AG20443 (cell line): ENCODE data around the gene AKR1C2.
"Not testable (repeated sequence)": the region's sequence is repeated elsewhere in the genome, so short reads cannot be mapped to it uniquely, and the experiment has no call there.

Experiments
- DNase-seq: peaks from one replicate; pipeline ENCODE4 v3.0.0; 2012; ENCODE audit warnings: low spot score, mixed read lengths

Gene AKR1C2

DNA sequence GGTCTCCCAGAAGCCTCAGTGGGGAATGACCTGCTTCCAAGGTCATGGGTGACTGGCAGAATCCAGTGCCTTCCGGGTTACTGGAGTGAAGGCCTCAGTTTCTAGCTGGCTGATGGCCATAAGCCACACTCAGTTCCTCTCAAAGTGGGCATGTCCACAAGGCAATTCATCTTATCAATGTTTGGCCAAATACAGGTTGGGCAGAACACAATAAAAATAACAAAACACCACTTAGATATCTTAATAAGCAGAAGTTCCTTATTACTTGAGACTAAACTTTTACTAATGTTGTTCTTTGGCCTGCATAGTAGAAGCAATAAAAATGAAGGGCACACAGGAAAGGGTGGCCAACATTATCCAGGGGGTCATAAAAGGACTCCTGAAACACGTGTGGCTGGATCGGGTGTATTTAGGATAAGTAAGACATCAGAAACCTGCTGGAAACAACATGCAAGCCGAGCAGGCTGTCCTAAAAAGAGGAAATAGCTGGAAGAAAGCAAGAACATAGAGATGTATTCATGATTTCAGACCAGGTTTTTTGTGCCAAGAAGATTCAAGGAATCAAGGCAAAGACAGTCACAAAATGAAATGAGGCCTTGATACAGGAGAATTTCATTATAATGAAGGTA lies 19.6 kb upstream of the AKR1C2 start:
- no peak for DNase-seq

DNA sequence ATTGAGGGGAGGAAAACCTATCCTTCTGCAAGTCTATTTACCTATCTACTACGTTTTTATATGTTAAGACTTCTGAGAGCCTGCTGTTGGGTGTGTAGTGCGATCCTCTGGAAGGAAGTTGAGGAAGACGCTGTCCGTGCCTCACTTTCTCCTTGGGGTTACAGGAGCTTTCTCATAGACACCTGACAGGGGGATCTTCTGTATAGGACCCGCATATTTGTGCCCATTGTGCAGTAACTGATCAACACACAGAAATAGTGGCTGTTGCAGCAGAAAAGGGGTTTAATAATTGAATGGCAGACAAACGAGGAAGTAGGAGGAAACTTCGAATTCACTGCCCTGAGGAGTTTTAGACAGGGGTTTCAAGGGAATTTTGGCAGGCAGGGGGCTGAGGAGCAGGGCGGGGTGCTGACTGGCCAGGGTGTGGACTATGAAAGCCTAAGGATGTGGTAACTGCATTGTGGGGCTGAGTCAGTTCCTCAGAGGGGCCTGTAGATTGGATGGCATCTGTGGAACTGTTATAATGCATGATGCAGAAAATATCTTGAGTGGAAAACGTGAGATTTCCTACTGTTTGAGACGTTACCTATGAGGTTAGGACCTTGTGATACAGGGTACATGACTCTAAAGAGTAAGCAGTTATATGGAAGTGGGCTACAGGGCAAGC lies 18.1 kb upstream of the AKR1C2 start:
- not testable (repeated sequence) for DNase-seq

DNA sequence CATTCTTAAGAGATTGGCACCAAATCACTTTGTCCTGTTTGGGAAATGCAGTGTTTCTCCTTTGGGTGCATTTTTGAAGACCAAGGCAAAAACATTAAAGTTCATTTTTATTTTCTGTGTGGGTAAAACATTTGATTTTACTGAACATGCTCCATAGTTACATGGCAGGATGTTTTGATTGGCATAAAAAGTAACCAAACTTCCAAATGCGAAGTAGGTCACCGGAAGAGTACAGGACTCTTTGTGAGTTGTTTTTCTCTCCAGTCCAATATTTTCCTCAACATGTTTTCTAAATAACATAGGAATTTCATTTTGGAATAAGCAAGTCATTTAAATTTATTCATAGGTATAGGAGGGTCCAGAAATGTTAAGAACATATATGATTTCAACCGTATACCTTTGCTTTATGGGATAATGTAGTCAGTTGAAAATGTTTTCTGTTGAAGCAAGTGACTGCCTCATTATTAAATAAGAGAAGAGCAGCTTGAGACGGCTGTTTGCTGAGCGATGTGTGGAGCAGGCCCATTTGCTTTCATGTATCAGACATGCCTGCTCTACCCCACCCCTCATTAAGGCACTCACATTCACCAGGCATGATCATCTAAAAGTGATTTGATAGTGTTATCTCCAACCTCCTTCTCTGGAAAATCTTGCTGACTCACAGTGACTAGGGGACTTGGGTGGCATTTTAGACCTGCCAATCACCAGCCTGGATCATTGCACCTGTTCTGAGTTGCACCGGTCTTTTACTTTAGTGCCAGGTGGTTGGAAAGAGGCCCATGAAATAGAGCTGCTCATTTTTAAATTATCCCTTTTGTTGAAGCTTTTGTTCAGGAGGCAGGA lies 16.3 kb upstream of the AKR1C2 start:
- not testable (repeated sequence) for DNase-seq

DNA sequence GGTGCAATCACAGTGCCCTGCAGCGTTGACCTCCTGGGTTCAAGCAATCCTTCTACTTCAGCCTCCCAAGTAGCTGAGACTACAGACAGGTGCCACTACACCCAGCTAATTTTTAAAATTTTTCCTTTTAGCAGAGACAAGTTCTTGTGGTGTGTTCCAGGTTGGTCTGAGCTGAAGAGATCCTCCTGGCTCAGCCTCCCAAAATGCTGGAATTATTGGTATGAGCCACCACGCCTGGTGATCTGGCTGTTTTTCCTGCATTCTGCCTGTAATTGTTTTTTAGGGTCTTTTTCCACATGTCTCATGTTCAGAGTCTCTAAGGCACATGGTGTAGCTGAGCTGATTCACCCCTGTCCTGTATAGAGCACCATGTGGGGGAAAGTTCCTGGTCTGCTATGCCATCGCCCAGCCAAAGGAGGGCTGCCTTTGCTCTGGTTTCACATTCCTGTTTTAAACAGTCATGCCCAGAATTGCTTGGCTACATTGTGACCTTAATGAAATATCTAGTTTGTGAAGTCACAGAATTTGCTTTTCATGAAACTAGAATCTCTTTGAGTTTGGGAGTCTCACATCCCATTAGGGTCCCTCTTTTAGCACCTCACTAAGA lies 15.1 kb upstream of the AKR1C2 start:
- peak; percentile 57 for DNase-seq

DNA sequence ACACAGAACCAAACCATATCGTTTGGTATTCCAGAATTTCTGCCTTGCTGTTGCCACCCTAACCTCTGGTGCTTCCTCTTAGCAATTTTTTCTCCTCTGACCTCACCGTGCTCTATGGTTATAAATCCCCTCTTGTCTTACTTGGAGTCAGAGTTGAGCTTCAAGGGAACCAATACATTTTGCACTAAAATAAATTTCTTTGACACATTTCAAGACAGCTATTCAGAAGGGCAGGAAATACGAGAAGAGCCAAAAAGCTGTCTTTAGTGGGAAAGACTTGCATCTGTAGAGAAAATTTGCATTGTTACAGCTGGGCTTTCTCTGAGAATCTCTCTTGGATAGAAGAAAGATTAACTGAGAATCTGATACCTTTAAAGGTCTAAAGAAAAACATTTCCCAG lies 14.5 kb upstream of the AKR1C2 start:
- DNase-seq, result no peak

DNA sequence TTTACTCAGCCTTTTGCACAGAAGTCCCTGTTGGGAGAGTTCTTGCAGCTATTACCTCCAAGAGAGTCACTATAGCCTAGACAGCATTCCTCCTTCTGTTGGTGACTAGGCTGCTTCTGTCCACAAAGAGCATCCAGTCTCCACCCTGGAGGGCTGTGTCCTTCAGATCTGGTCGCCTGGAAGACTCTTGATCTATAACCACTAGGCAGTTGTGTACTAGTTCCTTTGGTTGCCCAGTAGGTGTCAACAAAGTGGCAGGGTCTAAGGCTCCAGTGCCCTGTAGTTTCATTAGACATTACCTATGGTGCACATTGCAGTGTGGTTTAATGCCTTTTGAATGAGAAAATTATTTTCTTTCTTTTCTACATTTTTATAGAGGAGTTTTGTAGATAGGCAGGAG lies 11.3 kb upstream of the AKR1C2 start:
- DNase-seq, result peak; percentile 16

DNA sequence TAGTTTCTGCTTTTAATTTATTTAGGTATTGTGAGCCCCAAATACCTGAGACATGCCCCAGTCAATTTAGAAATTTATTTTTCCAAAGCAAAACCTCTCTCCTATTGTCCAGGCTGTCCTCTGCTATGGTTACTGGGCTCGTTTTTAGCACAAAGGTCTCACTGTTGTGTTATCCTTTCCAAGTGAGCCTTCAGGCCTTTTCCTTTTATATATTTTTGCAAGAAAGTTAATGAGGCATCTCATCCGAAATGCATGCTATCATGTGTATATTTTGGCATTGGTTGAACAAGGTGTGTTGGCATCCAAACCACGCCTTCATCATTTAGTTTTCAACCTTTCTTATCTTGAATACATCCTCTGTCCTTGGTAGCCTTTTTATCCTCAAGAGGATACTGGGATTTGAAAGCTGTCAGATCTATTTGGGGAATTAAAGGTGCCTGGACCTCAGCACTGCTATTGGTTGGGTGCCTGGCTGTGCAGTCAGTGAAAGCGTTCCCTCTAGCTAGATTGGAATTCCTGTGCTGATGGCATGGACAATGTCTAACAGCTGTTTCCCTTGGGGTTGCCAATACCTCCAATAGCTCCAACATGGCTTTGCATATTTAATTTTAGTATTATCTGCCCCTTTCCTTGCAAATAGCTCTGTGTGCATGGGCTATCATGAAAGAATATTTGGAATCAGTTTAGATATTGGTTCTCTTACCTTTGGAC lies 10.7 kb upstream of the AKR1C2 start:
- DNase-seq, result not testable (repeated sequence)

DNA sequence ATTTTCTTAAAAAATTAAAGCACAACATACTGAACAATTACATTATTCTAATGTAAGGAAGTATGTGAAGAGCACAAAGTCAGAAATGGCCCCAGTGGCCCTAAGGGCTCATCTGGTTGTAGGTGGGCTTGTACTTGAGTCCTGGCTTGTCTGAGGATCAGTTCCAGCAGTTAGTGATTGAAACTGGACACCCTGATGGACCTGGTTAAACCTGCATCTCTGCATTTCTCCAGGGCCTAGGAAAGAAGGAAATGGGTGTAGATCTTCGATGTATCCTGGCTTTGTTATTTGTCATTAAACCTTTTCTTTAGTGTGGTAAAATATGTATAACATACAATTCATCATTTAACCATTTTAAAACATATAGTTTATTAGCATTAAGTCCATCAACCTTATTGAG lies 9.7 kb upstream of the AKR1C2 start:
- DNase-seq, result no peak

DNA sequence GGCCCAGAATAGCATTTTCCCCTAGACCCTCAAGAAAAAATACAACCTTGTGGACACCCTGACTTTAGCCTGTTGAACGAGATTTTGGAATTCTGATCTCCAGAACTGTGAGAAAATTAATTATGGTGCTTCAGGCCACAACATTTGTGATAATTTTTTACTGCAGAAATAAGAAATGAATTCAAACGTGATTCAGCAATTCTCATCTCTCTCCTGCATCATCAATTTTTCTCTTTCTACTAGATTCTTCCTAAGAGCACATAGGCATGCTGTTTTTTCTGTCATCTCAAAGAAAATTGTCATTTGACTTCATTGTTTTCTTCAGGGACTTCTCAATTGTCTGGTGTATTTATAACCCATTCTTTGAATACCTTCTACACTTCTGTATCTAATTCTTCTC lies 8.9 kb upstream of the AKR1C2 start:
- no peak for DNase-seq

DNA sequence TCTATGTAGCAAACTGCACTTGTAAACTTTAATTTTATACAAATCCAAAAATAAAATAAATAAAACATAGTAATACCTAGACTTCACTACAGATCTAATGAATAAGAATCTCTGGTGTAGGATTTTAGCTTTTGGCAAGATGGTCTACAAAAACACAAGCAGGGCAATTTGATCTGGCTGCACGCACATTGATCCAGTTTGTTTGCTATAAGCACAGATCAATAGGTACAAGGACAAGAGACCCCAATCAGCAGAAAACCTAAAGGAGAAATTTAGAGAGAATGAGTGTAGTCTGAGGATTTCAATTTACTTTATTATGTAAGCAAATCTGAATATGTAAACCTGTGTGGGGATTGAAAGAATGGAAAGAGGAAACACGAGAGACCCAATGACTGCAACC lies 7.7 kb upstream of the AKR1C2 start:
- not testable (repeated sequence) for DNase-seq

DNA sequence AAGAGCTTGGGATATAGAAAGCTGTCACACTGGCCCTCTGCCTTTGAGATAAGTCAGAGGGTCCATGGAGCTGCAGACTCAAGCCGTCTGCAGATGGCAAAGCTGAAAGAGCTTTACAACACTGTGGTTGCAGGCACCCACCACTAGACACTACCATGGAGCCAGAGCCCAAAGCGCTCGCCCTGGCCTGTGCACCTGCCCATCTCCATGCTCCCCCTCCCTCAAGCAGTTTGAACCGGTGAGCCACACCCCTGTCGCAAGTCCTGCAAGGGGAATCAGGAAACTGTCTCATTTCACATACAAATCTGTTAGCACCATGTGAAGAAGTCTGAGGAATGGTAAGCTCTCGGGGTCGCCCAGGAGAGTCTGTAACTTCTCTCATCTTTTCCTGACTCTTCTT lies 6.4 kb upstream of the AKR1C2 start:
- not testable (repeated sequence) for DNase-seq

DNA sequence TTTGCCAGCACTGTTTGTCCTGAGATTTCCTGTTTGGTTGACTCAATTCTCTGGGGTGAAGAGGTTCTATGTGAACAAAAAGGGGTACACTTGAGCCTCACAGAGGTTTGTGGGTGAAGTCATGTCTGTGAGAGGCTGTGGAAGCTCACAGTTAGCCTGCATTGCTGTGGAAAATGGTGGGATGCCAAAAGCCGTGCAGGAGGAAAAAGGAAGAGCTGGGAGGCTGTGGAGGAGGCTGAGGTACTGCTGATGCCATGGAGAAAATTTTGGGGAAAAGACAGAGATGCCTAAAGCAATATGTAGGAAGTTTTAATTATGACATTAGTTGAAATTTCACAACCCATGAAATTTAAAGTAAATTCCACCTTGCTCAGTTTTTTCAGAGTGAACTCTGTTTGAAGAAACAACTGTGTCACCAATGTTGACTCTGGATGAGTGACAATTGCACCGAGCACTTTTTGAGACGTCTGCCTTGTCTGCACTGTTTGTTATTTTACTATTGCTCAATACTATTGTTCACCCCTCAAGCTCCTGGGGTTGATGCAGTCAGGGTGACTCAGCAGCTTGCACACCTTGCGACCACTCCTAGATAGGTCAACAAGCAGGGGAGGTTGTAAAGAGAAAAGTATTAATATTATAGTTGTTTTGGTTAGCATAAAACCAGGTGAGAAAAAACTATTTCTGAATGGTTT lies 5.3 kb upstream of the AKR1C2 start:
- not testable (repeated sequence) for DNase-seq

DNA sequence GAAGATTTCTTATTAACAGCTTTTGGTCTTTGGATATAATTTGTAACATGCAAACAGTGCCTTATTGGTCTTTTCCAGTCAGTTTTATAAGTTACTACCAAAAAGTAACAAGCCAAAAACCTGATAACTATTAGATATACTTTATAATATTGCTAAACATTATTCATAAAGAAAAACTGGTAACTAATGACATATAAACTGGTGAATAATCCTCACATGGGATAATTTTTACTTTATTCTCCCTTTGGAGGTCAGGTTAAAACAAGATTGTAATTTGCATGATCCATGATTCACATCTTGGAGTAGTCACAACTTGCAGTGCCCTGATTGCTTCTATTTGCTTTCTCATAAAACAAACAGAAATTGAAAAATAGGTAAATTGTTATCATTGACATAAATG lies 844 bp upstream of the AKR1C2 start:
- not testable (repeated sequence) for DNase-seq

DNA sequence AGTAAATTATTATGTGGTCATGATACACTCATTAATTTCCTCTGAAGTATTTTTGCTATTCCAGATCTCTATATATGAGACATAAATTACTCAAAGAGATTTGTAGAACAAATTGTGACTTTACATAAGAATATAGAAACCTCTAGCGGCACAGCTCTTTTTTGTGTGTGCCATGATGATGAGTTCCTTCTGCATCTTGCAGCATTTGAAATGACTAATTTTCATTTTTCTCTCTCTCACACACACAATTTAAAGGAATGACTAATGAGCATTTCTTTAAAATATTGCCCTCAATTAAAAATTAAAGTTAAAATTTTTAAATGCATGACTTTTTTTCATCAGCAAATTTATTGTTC lies 351 bp upstream of the AKR1C2 start:
- not testable (repeated sequence) for DNase-seq

DNA sequence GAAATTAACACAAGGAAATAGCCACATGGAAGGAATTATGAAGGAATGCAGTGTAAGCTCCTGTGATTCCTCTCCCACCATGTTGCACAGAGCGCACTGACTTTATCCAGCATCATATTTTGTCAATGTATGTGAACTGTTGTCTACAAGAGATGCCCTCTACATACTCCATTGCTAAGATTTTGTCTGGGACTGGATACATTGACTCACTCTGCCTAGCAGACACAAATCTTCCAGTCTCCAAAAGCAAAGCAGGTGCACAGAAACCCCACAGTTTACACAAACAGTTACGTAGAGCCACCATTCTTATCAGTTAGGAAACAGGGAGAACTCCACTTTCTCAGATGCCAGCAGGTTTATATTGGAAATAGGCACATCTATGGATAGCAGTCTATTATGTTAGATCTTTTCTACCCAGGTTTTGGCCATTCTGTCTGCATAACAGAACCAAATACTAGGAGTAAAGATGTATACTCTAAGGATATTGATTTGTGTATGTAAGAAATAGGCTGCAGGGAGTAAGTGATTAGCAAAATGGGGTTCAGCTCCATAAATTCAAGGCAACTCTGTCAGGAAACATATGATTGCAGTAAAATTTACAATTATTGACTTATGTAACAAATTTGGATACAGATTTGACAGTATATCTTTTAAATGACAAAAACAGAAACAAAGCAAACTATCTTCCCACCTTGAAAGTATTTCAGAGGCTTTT lies 1.5 kb downstream of the AKR1C2 start:
- no peak for DNase-seq

DNA sequence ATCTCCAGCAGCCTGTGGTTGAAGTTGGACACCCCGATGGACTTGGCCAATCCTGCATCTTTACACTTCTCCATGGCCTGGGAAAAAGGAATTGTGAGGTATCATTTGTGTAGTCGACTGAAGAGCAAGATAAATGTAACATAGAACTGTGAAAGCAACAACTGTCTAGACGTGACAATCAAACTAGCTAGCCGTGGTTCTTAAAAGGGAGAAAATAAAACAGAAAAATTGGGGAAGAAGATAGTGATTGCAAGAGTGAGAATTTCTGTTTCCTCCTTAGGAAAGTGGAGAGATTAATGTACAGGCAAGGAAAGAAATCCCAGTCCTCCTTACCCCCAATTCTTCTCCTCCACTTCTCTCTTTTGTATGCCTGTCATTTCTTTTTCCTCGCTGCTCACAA lies 5.0 kb downstream of the AKR1C2 start:
- no peak for DNase-seq

DNA sequence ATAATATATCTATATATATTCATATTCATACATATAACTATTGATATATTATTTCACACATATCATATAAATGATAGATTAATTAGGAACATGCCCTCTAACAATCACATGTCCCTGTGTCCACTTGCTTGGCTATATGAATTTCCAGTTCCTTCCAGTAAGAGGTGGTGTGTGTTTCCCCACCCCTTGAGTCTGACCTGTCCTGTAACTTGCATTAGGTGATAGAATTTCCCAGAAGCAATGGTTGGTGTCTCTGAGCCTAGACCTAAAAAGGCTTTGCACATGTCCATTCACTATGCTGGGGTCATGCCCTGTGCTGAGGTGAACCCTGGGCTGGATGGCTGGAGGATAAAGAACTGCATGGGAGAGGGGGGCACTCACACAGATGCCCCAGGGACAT lies 9.4 kb downstream of the AKR1C2 start:
- not testable (repeated sequence) for DNase-seq

DNA sequence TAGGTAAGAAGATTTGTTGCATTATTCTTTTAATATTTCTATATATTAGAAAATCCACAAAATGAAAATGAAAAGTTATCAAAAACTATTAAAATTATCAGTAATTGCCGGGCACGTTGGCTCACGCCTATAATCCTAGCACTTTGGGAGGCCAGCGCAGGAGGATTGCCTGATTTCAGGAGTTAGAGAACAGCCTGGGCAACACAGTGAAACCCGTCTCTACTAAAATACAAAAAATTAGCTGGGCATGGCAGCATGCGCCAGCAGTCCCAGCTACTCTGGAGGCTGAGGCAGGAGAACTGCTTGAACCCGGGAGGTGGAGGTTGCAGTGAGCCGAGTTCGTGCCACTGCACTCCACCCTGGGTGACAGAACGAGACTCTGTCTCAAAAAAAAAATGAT lies 11.1 kb downstream of the AKR1C2 start:
- not testable (repeated sequence) for DNase-seq

DNA sequence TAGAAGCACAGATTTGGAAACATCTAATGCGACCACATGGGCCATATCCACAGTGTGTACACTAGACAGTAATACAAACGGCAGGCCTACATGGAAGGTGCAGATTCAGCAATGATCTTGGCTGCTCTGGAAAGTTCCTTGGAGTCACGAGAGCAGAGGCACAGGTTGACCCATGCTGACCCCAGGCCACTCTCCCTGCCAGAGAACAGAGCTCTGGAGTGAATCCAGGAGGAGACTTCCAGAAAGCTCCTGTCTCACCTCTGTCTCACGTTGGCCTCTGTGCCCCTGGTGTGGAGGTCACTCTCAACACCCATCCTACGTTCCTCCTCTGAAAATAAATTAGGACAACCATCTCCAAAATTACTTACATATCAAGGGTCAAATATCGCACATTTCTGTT lies 12.2 kb downstream of the AKR1C2 start:
- not testable (repeated sequence) for DNase-seq

DNA sequence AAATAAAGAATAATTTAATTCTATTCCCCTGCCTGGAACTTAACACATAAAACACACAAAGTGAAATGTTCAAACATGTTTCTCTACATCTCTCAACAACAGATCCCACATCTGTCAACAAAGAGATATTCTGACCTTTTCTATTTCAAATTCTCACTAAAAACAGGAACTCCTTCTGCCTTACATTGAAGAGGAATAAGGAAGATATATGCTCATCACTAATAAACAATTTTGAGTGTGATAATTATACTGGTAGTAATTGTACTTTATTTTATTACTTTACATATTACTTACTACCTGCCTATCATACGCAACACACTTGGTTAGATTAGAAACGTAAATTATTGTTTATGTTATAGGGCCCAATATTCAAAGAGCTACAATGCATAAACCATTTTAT lies 13.4 kb downstream of the AKR1C2 start:
- DNase-seq, result no peak
